ENCODE data around the gene MYH15. TPM values are rescaled to one million over a fixed set of nuclear protein-coding genes. Genes with fewer than 3 reads are reported as not detected.

MYH15 gene
- total RNA-seq, 4 donors from 2014 or later: 0.13 TPM; not detected in 3

GRCh38 chr3:108538083-108538482 lies 27.7 kb upstream of the MYH15 start:
- TF ChIP-seq POLR2A (IDR thresholded peaks at IDR 0.05): no peak
- TF ChIP-seq POLR2AphosphoS5 (IDR thresholded peaks at IDR 0.05): no peak
- no peak for TF ChIP-seq CTCF (IDR thresholded peaks at IDR 0.05)
- no peak for TF ChIP-seq EP300 (IDR thresholded peaks at IDR 0.05)
- WGBS, 2 donors (ENCODE audit: low coverage in 1 of 2): 45 to 72% methylated on average over 2 to 4 of the region's 4 CpGs
- H3K4me3 ChIP-seq: no peak overlapping the region
- no peaks in the 10 kb centered on the region for H3K36me3 ChIP-seq
- ATAC-seq: no peak
- H3K4me1 ChIP-seq: no peaks in the 10 kb centered on the region
- H3K9me3 ChIP-seq: no peaks in the 10 kb centered on the region
- H3K27me3 ChIP-seq: no peaks in the 10 kb centered on the region
- H3K27ac ChIP-seq: no peak overlapping the region

- Histone ChIP-seq H3K27me3 (no peaks in the 10 kb centered on the region), H3K4me1 (peaks cover 0 to 24% (median 0%) of the 10 kb centered on the region in 3 donors), H3K4me3 (no peak overlapping the region), H3K9me3 (no peaks in the 10 kb centered on the region), H3K27ac (peak overlapping the region in 1 of 4 donors; percentile 0), H3K36me3 (no peaks in the 10 kb centered on the region)
- ATAC-seq: peak; percentile 66
- TF ChIP-seq EP300 (IDR thresholded peaks at IDR 0.05) (no peak), CTCF (IDR thresholded peaks at IDR 0.05) (no peak), POLR2A (IDR thresholded peaks at IDR 0.05) (no peak), POLR2AphosphoS5 (IDR thresholded peaks at IDR 0.05) (no peak)
- WGBS, 2 donors (ENCODE audit: low coverage in 1 of 2): 24 to 50% methylated on average over 3 of the region's 3 CpGs
Measured at GRCh38 chr3:108528459-108529252, 18.3 kb upstream of the MYH15 start.

- 81 to 92% methylated on average over 2 of the region's 2 CpGs for WGBS, 2 donors (ENCODE audit: low coverage in 1 of 2)
- no peaks in the 10 kb centered on the region for H3K27me3 ChIP-seq
- H3K4me3 ChIP-seq: no peak overlapping the region
- ATAC-seq: no peak
- no peak overlapping the region for H3K27ac ChIP-seq
- TF ChIP-seq POLR2A (IDR thresholded peaks at IDR 0.05): no peak
- TF ChIP-seq EP300 (IDR thresholded peaks at IDR 0.05): no peak
- no peak for TF ChIP-seq POLR2AphosphoS5 (IDR thresholded peaks at IDR 0.05)
- no peak for TF ChIP-seq CTCF (IDR thresholded peaks at IDR 0.05)
- H3K36me3 ChIP-seq: no peaks in the 10 kb centered on the region
- H3K9me3 ChIP-seq: no peaks in the 10 kb centered on the region
- H3K4me1 ChIP-seq: peaks cover 0 to 24% (median 0%) of the 10 kb centered on the region in 3 donors
Measured at GRCh38 chr3:108527817-108528216, 17.4 kb upstream of the MYH15 start.

GRCh38 chr3:108527109-108527508 lies 16.7 kb upstream of the MYH15 start:
- Histone ChIP-seq H3K27me3 (no peaks in the 10 kb centered on the region), H3K9me3 (no peaks in the 10 kb centered on the region), H3K36me3 (no peaks in the 10 kb centered on the region), H3K4me3 (no peak overlapping the region), H3K4me1 (peaks cover 0 to 24% (median 0%) of the 10 kb centered on the region in 3 donors), H3K27ac (no peak overlapping the region)
- ATAC-seq: no peak
- TF ChIP-seq EP300 (IDR thresholded peaks at IDR 0.05) (no peak), POLR2AphosphoS5 (IDR thresholded peaks at IDR 0.05) (no peak), CTCF (IDR thresholded peaks at IDR 0.05) (no peak), POLR2A (IDR thresholded peaks at IDR 0.05) (no peak)

- Histone ChIP-seq H3K36me3 (no peaks in the 10 kb centered on the region), H3K27ac (no peak overlapping the region), H3K4me3 (no peak overlapping the region), H3K4me1 (peaks cover 0 to 24% (median 0%) of the 10 kb centered on the region in 3 donors), H3K9me3 (no peaks in the 10 kb centered on the region), H3K27me3 (no peaks in the 10 kb centered on the region)
- TF ChIP-seq POLR2A (IDR thresholded peaks at IDR 0.05) (no peak), POLR2AphosphoS5 (IDR thresholded peaks at IDR 0.05) (no peak), CTCF (IDR thresholded peaks at IDR 0.05) (no peak), EP300 (IDR thresholded peaks at IDR 0.05) (no peak)
- WGBS, 2 donors (ENCODE audit: low coverage in 1 of 2): 75 to 82% methylated on average over 2 of the region's 2 CpGs
- no peak for ATAC-seq
Measured at GRCh38 chr3:108525971-108526370, 15.6 kb upstream of the MYH15 start.

All from gastroesophageal sphincter (tissue), 4 donors.